Measurements from ENCODE around the gene XIRP1.

XIRP1 gene

GRCh38 chr3:39186692-39187151, 5.7 kb downstream of the XIRP1 start:
- Histone ChIP-seq H3K9me3 (ENCODE audit: control insufficient read depth in 5 of 5, low read length in 5 of 5) (no peaks in the 10 kb centered on the region), H3K27ac (ENCODE audit: low read depth, low read length) (no peak overlapping the region), H3K4me3 (ENCODE audit: low read depth in 1 of 5, low read length in 5 of 5) (no peak overlapping the region), H3K9ac (ENCODE audit: low read length in 5 of 5) (no peak overlapping the region), H3K27me3 (ENCODE audit: control insufficient read depth in 5 of 5, insufficient read depth in 4 of 5, low read length in 5 of 5) (no peaks in the 10 kb centered on the region), H3K36me3 (ENCODE audit: control insufficient read depth in 5 of 5, insufficient read depth in 5 of 5, low read length in 5 of 5) (no peaks in the 10 kb centered on the region), H3K4me1 (ENCODE audit: control insufficient read depth in 5 of 5, insufficient read depth in 5 of 5, low read length in 5 of 5) (peaks cover 0 to 12% (median 12%) of the 10 kb centered on the region in 5 donors)

- Histone ChIP-seq H3K4me1 (ENCODE audit: control insufficient read depth in 5 of 5, insufficient read depth in 5 of 5, low read length in 5 of 5) (peaks cover 0 to 14% (median 14%) of the 10 kb centered on the region in 5 donors), H3K36me3 (ENCODE audit: control insufficient read depth in 5 of 5, insufficient read depth in 5 of 5, low read length in 5 of 5) (no peaks in the 10 kb centered on the region)
These were observed 6.3 kb downstream of the XIRP1 start for GRCh38 chr3:39185959-39186691.

GRCh38 chr3:39185326-39185958, 7.0 kb downstream of the XIRP1 start:
- Histone ChIP-seq H3K9ac (ENCODE audit: low read length in 5 of 5) (no peak overlapping the region), H3K9me3 (ENCODE audit: control insufficient read depth in 5 of 5, low read length in 5 of 5) (no peaks in the 10 kb centered on the region), H3K4me3 (ENCODE audit: low read depth in 1 of 5, low read length in 5 of 5) (no peak overlapping the region), H3K27ac (ENCODE audit: low read depth, low read length) (no peak overlapping the region), H3K27me3 (ENCODE audit: control insufficient read depth in 5 of 5, insufficient read depth in 4 of 5, low read length in 5 of 5) (no peaks in the 10 kb centered on the region), H3K4me1 (ENCODE audit: control insufficient read depth in 5 of 5, insufficient read depth in 5 of 5, low read length in 5 of 5) (peaks cover 2 to 20% (median 18%) of the 10 kb centered on the region in 5 donors), H3K36me3 (ENCODE audit: control insufficient read depth in 5 of 5, insufficient read depth in 5 of 5, low read length in 5 of 5) (no peaks in the 10 kb centered on the region)

More at GRCh38 chr3:39185959-39186691, 6.3 kb downstream of the XIRP1 start:
- Histone ChIP-seq H3K27ac (ENCODE audit: low read depth, low read length) (no peak overlapping the region), H3K9me3 (ENCODE audit: control insufficient read depth in 5 of 5, low read length in 5 of 5) (no peaks in the 10 kb centered on the region), H3K9ac (ENCODE audit: low read length in 5 of 5) (no peak overlapping the region), H3K4me3 (ENCODE audit: low read depth in 1 of 5, low read length in 5 of 5) (no peak overlapping the region), H3K27me3 (ENCODE audit: control insufficient read depth in 5 of 5, insufficient read depth in 4 of 5, low read length in 5 of 5) (no peaks in the 10 kb centered on the region)

GRCh38 chr3:39184968-39185285, 7.5 kb downstream of the XIRP1 start:
- Histone ChIP-seq H3K9ac (ENCODE audit: low read length in 5 of 5) (no peak overlapping the region), H3K4me1 (ENCODE audit: control insufficient read depth in 5 of 5, insufficient read depth in 5 of 5, low read length in 5 of 5) (peaks cover 7 to 21% (median 21%) of the 10 kb centered on the region in 5 donors), H3K36me3 (ENCODE audit: control insufficient read depth in 5 of 5, insufficient read depth in 5 of 5, low read length in 5 of 5) (no peaks in the 10 kb centered on the region), H3K4me3 (ENCODE audit: low read depth in 1 of 5, low read length in 5 of 5) (no peak overlapping the region), H3K9me3 (ENCODE audit: control insufficient read depth in 5 of 5, low read length in 5 of 5) (no peaks in the 10 kb centered on the region), H3K27me3 (ENCODE audit: control insufficient read depth in 5 of 5, insufficient read depth in 4 of 5, low read length in 5 of 5) (no peaks in the 10 kb centered on the region), H3K27ac (ENCODE audit: low read depth, low read length) (no peak overlapping the region)

- Histone ChIP-seq H3K4me3 (ENCODE audit: low read depth in 1 of 5, low read length in 5 of 5) (no peak overlapping the region), H3K9ac (ENCODE audit: low read length in 5 of 5) (no peak overlapping the region), H3K9me3 (ENCODE audit: control insufficient read depth in 5 of 5, low read length in 5 of 5) (no peaks in the 10 kb centered on the region), H3K27me3 (ENCODE audit: control insufficient read depth in 5 of 5, insufficient read depth in 4 of 5, low read length in 5 of 5) (no peaks in the 10 kb centered on the region), H3K36me3 (ENCODE audit: control insufficient read depth in 5 of 5, insufficient read depth in 5 of 5, low read length in 5 of 5) (no peaks in the 10 kb centered on the region), H3K27ac (ENCODE audit: low read depth, low read length) (no peak overlapping the region), H3K4me1 (ENCODE audit: control insufficient read depth in 5 of 5, insufficient read depth in 5 of 5, low read length in 5 of 5) (peaks cover 9 to 25% (median 21%) of the 10 kb centered on the region in 5 donors)
These were observed 8.1 kb downstream of the XIRP1 start for GRCh38 chr3:39184081-39184967.

- H3K9me3 ChIP-seq (ENCODE audit: control insufficient read depth in 5 of 5, low read length in 5 of 5): no peaks in the 10 kb centered on the region
- H3K9ac ChIP-seq (ENCODE audit: low read length in 5 of 5): no peak overlapping the region
- H3K36me3 ChIP-seq (ENCODE audit: control insufficient read depth in 5 of 5, insufficient read depth in 5 of 5, low read length in 5 of 5): no peaks in the 10 kb centered on the region
- H3K4me1 ChIP-seq (ENCODE audit: control insufficient read depth in 5 of 5, insufficient read depth in 5 of 5, low read length in 5 of 5): peaks cover 11 to 31% (median 25%) of the 10 kb centered on the region in 5 donors
- no peak overlapping the region for H3K27ac ChIP-seq (ENCODE audit: low read depth, low read length)
- H3K4me3 ChIP-seq (ENCODE audit: low read depth in 1 of 5, low read length in 5 of 5): no peak overlapping the region
- H3K27me3 ChIP-seq (ENCODE audit: control insufficient read depth in 5 of 5, insufficient read depth in 4 of 5, low read length in 5 of 5): no peaks in the 10 kb centered on the region
These were observed 8.9 kb downstream of the XIRP1 start for GRCh38 chr3:39183211-39184080.

GRCh38 chr3:39181408-39182335, 10.7 kb downstream of the XIRP1 start:
- H3K9ac ChIP-seq (ENCODE audit: low read length in 5 of 5): peak overlapping the region in 2 of 5 donors; percentile 1 to 3
- peaks cover 15 to 44% (median 36%) of the 10 kb centered on the region in 5 donors for H3K4me1 ChIP-seq (ENCODE audit: control insufficient read depth in 5 of 5, insufficient read depth in 5 of 5, low read length in 5 of 5)
- peak overlapping the region in 2 of 5 donors; percentile 51 to 56 for H3K4me3 ChIP-seq (ENCODE audit: low read depth in 1 of 5, low read length in 5 of 5)

GRCh38 chr3:39180546-39181346, 11.6 kb downstream of the XIRP1 start:
- H3K36me3 ChIP-seq (ENCODE audit: control insufficient read depth in 5 of 5, insufficient read depth in 5 of 5, low read length in 5 of 5): no peaks in the 10 kb centered on the region
- H3K27ac ChIP-seq (ENCODE audit: low read depth, low read length): peak overlapping the region; percentile 46
- peak overlapping the region in 2 of 5 donors; percentile 30 to 46 for H3K9ac ChIP-seq (ENCODE audit: low read length in 5 of 5)
- peak overlapping the region; percentile 47 to 66 (median 57) for H3K4me3 ChIP-seq (ENCODE audit: low read depth in 1 of 5, low read length in 5 of 5)
- H3K27me3 ChIP-seq (ENCODE audit: control insufficient read depth in 5 of 5, insufficient read depth in 4 of 5, low read length in 5 of 5): no peaks in the 10 kb centered on the region
- no peaks in the 10 kb centered on the region for H3K9me3 ChIP-seq (ENCODE audit: control insufficient read depth in 5 of 5, low read length in 5 of 5)
- H3K4me1 ChIP-seq (ENCODE audit: control insufficient read depth in 5 of 5, insufficient read depth in 5 of 5, low read length in 5 of 5): peaks cover 15 to 45% (median 36%) of the 10 kb centered on the region in 5 donors

More at GRCh38 chr3:39181408-39182335, 10.7 kb downstream of the XIRP1 start:
- Histone ChIP-seq H3K36me3 (ENCODE audit: control insufficient read depth in 5 of 5, insufficient read depth in 5 of 5, low read length in 5 of 5) (no peaks in the 10 kb centered on the region), H3K27ac (ENCODE audit: low read depth, low read length) (no peak overlapping the region), H3K9me3 (ENCODE audit: control insufficient read depth in 5 of 5, low read length in 5 of 5) (no peaks in the 10 kb centered on the region), H3K27me3 (ENCODE audit: control insufficient read depth in 5 of 5, insufficient read depth in 4 of 5, low read length in 5 of 5) (no peaks in the 10 kb centered on the region)
